PC-9 (cell line): ENCODE measurements around the gene KLHL30. TPM values are rescaled to one million over a fixed set of nuclear protein-coding genes. Genes with fewer than 3 reads are reported as not detected.
A peak's percentile ranks its signal among the peaks of the same experiment; 100 is the strongest.

Source experiments
- BruUV-seq: library from RNA; stranded (reverse); fragments of 400-500 nt; replicated peaks from 2 replicates; lab custom pipeline; 2021; lab: Mats Ljungman, UMichigan
- CTCF ChIA-PET: fragments of 300-600 bp; sonication (Branson Sonifier 250); formaldehyde crosslinking; loops from one replicate; lab custom pipeline; 2022; ENCODE audit warnings: antibody characterized with exemption; lab: Charles Lee
- POLR2A ChIA-PET: fragments of 300-600 bp; sonication (Branson Sonifier 250); formaldehyde crosslinking; loops from one replicate; lab custom pipeline; 2022; ENCODE audit warnings: antibody characterized with exemption; ENCODE audit not compliant: unreplicated experiment; lab: Charles Lee
- DNase-seq, 2 experiments: peaks; one replicate each; pipeline versions ENCODE4 v3.0.0 to v3.0.0-alpha.2; 2015 to 2022; ENCODE audit warnings: mixed read lengths in 1 of 2
- H2AFZ ChIP-seq: fragments of 200-600 bp; sonication (generic); 2 replicates; pipeline ENCODE4 v1.8.1; 2017; ENCODE audit warnings: antibody characterized with exemption
- H3F3A ChIP-seq: fragments of 200-600 bp; sonication (generic); 2 replicates; pipeline ENCODE4 v1.8.1; 2017; ENCODE audit warnings: antibody characterized with exemption, mild to moderate bottlenecking, low read depth; ENCODE audit not compliant: insufficient read depth
- H3K27ac ChIP-seq: fragments of 200-600 bp; sonication (generic); 2 replicates; pipeline ENCODE4 v1.6.1; 2016; ENCODE audit warnings: mixed run types
- H3K27me3 ChIP-seq: fragments of 200-600 bp; sonication (generic); 2 replicates; pipeline ENCODE4 v1.6.1; 2016; ENCODE audit warnings: low read depth, mixed run types; ENCODE audit not compliant: insufficient read depth
- H3K36me3 ChIP-seq: fragments of 200-600 bp; sonication (generic); 2 replicates; pipeline ENCODE4 v1.6.1; 2016; ENCODE audit warnings: low read depth, mixed run types
- H3K4me1 ChIP-seq: fragments of 200-600 bp; sonication (generic); replicated peaks from 2 replicates; pipeline ENCODE4 v1.6.1; 2016; ENCODE audit warnings: mixed run types; ENCODE audit not compliant: insufficient read depth
- H3K4me2 ChIP-seq: fragments of 200-600 bp; sonication (generic); 2 replicates; pipeline ENCODE4 v1.6.1; 2017; ENCODE audit warnings: mixed run types
- H3K4me3 ChIP-seq: fragments of 200-600 bp; sonication (generic); 2 replicates; pipeline ENCODE4 v1.6.1; 2016; ENCODE audit warnings: mixed run types
- H3K79me2 ChIP-seq: fragments of 200-600 bp; sonication (generic); 2 replicates; pipeline ENCODE4 v1.6.1; 2017; ENCODE audit warnings: low read depth, mixed run types
- H3K9me2 ChIP-seq: fragments of 200-600 bp; sonication (generic); 2 replicates; pipeline ENCODE4 v1.8.1; 2017; ENCODE audit warnings: mild to moderate bottlenecking; ENCODE audit not compliant: insufficient read depth
- H3K9me3 ChIP-seq: fragments of 200-600 bp; sonication (generic); 2 replicates; pipeline ENCODE4 v1.8.1; 2016; ENCODE audit warnings: low read depth; ENCODE audit not compliant: insufficient read depth
- H4K20me1 ChIP-seq: fragments of 200-600 bp; sonication (generic); 2 replicates; pipeline ENCODE4 v1.8.1; 2017; ENCODE audit not compliant: insufficient read depth
- CTCF ChIP-seq: fragments of 200-600 bp; sonication (generic); conservative IDR thresholded peaks from 2 replicates; pipeline ENCODE4 v1.6.1; 2017; ENCODE audit warnings: mixed run types, antibody characterized with exemption, mild to moderate bottlenecking, moderate library complexity
- EZH2 ChIP-seq: fragments of 200-600 bp; sonication (generic); IDR thresholded peaks from 2 replicates; pipeline ENCODE4 v1.8.0; 2017; ENCODE audit warnings: antibody characterized with exemption, low read depth
- intact Hi-C: fragments of 100-400 bp; cut with micrococcal nuclease; formaldehyde crosslinking; loops from one replicate; pipeline ENCODE4 v1.10.0; 2022; ENCODE audit not compliant: unreplicated experiment
- total RNA-seq: library from RNA; stranded (reverse); gene quantifications from 2 replicates; pipeline ENCODE4 v1.2.3, GENCODE V29; 2021

Gene KLHL30
- total RNA-seq, 1 experiment from 2014 or later: 1.2 TPM

- Histone ChIP-seq H4K20me1 (no peaks in the 10 kb centered on the region), H3K4me3 (no peak overlapping the region), H3K4me1 (peaks cover 12% of the 10 kb centered on the region), H3K4me2 (no peak overlapping the region), H3K79me2 (no peaks in the 10 kb centered on the region), H3K36me3 (peaks cover 39% of the 10 kb centered on the region; the same call in 1 of the 2 replicates), H3K9me3 (no peaks in the 10 kb centered on the region), H3F3A (peaks cover 28% of the 10 kb centered on the region; the same call in 1 of the 2 replicates), H3K9me2 (no peaks in the 10 kb centered on the region), H3K27ac (no peak overlapping the region), H3K27me3 (no peaks in the 10 kb centered on the region), H2AFZ (no peak overlapping the region)
- DNase-seq: no peak
- BruUV-seq: no TSS peak
- ChIA-PET CTCF (no interaction called here), POLR2A (no interaction called here)
- TF ChIP-seq CTCF: no peak
- TF ChIP-seq EZH2: no peak
- intact Hi-C loops: no loop called here
Observed at GRCh38 chr2:238174701-238175100, 36.2 kb downstream of the KLHL30 start.

GRCh38 chr2:238176613-238177012 is 38.1 kb downstream of the KLHL30 start:
- CTCF ChIA-PET: interaction anchor here (0.5 kb wide), 1 partner anchor 78 kb away, joined by 10 read pairs; no protein-coding TSS in a partner anchor

GRCh38 chr2:238180554-238180953 is 42.1 kb downstream of the KLHL30 start:
- H4K20me1 ChIP-seq: no peaks in the 10 kb centered on the region
- H2AFZ ChIP-seq: no peak overlapping the region
- peak in 1 of 2 experiments; percentile 31 for DNase-seq
- ChIA-PET CTCF (no interaction called here), POLR2A (no interaction called here)
- H3K9me2 ChIP-seq: no peaks in the 10 kb centered on the region
- H3K36me3 ChIP-seq: peaks cover 51% of the 10 kb centered on the region
- no peak overlapping the region for H3K4me2 ChIP-seq
- no peak overlapping the region for H3K27ac ChIP-seq
- H3K9me3 ChIP-seq: no peaks in the 10 kb centered on the region
- no peaks in the 10 kb centered on the region for H3K27me3 ChIP-seq
- TF ChIP-seq CTCF: no peak
- no peak overlapping the region for H3K4me3 ChIP-seq
- no peaks in the 10 kb centered on the region for H3K79me2 ChIP-seq
- intact Hi-C loops: loop anchor here (10.0 kb wide), 1 partner anchor 116 kb away; the partner anchor contains the start of gene SCLY
- H3K4me1 ChIP-seq: no peaks in the 10 kb centered on the region
- peaks cover 5% of the 10 kb centered on the region; the same call in 1 of the 2 replicates for H3F3A ChIP-seq
- BruUV-seq: no TSS peak

More at GRCh38 chr2:238176613-238177012, 38.1 kb downstream of the KLHL30 start:
- no peak overlapping the region for H3K27ac ChIP-seq
- no peak for TF ChIP-seq CTCF
- TF ChIP-seq EZH2: no peak
- H4K20me1 ChIP-seq: no peaks in the 10 kb centered on the region
- DNase-seq: no peak
- no peaks in the 10 kb centered on the region for H3K9me3 ChIP-seq
- intact Hi-C loops: no loop called here
- no peak overlapping the region for H2AFZ ChIP-seq
- H3K4me3 ChIP-seq: no peak overlapping the region
- H3K4me1 ChIP-seq: no peaks in the 10 kb centered on the region
- no peaks in the 10 kb centered on the region for H3K79me2 ChIP-seq
- POLR2A ChIA-PET: no interaction called here
- H3K36me3 ChIP-seq: peaks cover 34% of the 10 kb centered on the region; the same call in 1 of the 2 replicates
- H3F3A ChIP-seq: peaks cover 8% of the 10 kb centered on the region; the same call in 1 of the 2 replicates
- no TSS peak for BruUV-seq
- no peak overlapping the region for H3K4me2 ChIP-seq
- no peaks in the 10 kb centered on the region for H3K27me3 ChIP-seq
- H3K9me2 ChIP-seq: no peaks in the 10 kb centered on the region
